T-helper 2 cell treated with Interferon-gamma antibody and Interleukin-4, amounts not matched to agents 5 μg/mL and 100 μg/mL, for 36 hours (primary cell): ENCODE measurements around the gene F5.

ENCODE experiments used
- DNase-seq: peaks from one replicate; pipeline ENCODE4 v3.0.0; 2021; ENCODE audit warnings: low spot score
- H3K27ac Mint-ChIP-seq: one replicate; pipeline ENCODE4 v1.8.0; 2021; ENCODE audit warnings: mild to moderate bottlenecking, mixed read lengths
- H3K27me3 Mint-ChIP-seq: one replicate; pipeline ENCODE4 v1.8.0; 2021; ENCODE audit warnings: low read depth, mixed read lengths
- H3K36me3 Mint-ChIP-seq: one replicate; pipeline ENCODE4 v1.8.0; 2021; ENCODE audit warnings: low read depth, mixed read lengths
- H3K4me1 Mint-ChIP-seq: one replicate; pipeline ENCODE4 v1.8.0; 2021; ENCODE audit warnings: low read depth, mixed read lengths
- H3K4me3 Mint-ChIP-seq: one replicate; pipeline ENCODE4 v1.8.0; 2022; ENCODE audit warnings: mild to moderate bottlenecking, moderate library complexity, mixed read lengths
- H3K9me3 Mint-ChIP-seq: one replicate; pipeline ENCODE4 v1.8.0; 2021; ENCODE audit warnings: mixed read lengths

Gene F5

DNA sequence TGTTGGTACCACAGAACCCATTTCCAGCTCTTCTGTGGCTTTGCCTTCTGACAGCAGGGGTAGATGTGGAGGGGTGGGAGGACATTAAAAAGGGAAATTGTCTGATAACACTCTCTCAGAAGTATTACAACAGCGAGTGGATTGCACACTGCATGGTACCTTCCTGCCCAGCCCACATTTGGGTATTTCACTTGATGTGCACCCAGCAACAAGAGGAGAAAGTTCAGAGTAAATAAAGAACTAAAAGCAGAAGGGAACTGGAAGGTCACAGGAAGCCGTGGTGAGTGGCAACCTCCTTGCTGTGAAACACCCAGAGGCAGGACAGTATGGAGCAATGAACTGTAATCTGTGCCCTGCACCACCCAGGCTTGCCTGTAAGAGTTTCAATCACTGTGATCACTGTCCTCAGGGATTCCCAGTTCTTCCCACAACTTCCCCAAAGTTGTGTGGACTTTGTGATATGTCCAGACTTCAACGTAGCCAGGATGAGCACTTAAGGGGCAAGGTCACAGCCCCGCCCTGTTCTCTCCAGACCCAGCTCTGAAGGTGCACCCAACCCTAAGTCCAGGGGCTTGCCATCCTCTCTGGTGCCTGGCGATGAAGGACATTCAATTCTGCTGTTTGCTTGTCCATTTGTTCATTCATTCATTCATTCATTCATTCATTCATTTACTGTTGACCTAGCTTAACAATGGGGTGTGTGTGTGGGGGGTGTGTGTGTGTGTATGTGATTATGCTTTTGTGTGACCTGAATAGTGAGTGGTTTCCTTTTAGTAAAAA lies 18.7 kb upstream of the F5 start:
- peaks cover 5% of the 10 kb centered on the region for H3K36me3 Mint-ChIP-seq
- peak overlapping the region; percentile 85 for H3K27ac Mint-ChIP-seq
- peak; percentile 46 for DNase-seq
- no peaks in the 10 kb centered on the region for H3K27me3 Mint-ChIP-seq
- H3K4me1 Mint-ChIP-seq: peaks cover 47% of the 10 kb centered on the region
- peaks cover 5% of the 10 kb centered on the region for H3K9me3 Mint-ChIP-seq
- peak overlapping the region; percentile 44 for H3K4me3 Mint-ChIP-seq

DNA sequence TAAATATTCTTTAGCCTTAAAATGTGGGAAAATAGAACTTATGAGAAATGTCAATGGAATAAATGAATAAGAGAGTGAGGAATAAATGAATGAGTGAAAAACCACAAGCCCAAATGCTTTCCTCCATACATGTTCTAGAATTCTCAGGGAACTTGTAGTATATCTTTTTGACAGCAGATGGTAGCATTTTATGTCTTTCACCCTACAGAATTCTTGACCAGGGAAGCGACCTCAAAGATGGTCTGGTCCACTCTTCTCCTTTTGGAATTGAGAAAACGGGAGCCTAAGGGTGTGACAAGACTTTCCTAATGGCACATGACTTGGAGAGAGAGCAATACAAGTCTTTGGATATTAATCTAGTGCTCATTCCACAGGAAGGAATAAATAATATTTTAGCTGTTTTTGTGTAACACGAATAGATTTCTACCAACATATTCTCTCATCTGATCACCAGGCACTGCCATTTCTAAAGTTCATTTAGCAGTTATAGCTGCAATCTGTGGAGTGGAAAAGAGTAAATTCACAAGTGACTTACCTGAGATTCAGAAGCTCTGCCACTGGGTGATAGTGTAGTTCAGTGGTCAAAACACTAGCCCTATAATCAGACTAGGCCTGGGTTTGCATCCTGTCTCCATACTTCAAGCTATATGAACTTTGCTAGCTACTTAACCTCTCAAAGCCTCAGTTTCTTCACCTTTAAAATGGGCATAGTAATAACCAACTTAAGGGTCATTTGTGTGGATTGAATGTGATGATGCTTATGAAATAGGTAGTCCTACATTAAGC lies 15.0 kb upstream of the F5 start:
- DNase-seq: no peak
- no peak overlapping the region for H3K27ac Mint-ChIP-seq
- H3K4me1 Mint-ChIP-seq: peaks cover 44% of the 10 kb centered on the region
- peaks cover 5% of the 10 kb centered on the region for H3K9me3 Mint-ChIP-seq
- H3K4me3 Mint-ChIP-seq: no peak overlapping the region
- peaks cover 5% of the 10 kb centered on the region for H3K36me3 Mint-ChIP-seq
- no peaks in the 10 kb centered on the region for H3K27me3 Mint-ChIP-seq

DNA sequence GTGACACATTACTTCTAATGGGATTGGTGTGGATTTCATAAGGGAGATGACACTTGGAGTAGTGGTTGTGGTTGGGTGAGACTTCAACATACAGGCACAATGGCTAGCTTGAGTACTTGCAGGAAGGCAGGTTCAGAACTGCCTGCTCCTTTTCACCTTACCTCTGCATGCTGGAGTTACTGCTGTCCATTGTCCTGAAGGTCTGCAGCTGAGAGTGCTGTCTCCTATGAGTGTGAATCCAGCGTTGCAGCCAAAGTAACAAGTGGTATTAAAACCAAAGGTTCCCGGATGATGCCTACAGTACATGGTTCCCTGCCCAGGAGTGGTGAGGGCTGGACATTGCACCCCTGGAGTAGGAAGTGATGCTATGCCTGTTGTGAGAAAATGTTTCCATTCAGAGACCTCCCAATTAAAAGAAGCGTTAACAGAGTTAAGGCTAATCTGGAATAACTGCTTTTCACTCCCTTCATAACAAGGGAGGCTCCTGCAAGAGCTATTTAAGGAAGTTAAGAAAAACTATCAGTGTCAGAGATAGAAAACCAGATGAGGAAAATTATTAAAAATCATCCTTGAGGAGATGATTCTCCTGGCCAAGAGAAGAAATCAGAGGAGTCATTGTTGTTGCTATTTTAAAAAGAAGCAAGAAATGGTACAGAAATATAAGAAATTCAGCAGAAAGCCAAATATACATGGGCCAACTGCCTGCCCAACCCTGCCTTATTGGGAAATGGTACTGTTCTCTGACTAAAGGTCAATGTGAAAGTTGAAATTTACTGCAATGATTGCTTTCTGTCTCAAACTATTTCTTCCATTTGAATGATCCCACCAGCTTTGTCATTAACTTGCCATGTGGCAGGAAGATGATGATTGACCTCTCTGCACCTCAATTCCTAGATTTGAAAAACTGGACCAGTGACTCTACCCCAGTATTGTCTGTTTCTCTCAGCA lies 9.8 kb upstream of the F5 start:
- Mint-ChIP-seq H3K27me3 (peaks cover 8% of the 10 kb centered on the region), H3K4me3 (no peak overlapping the region)

DNA sequence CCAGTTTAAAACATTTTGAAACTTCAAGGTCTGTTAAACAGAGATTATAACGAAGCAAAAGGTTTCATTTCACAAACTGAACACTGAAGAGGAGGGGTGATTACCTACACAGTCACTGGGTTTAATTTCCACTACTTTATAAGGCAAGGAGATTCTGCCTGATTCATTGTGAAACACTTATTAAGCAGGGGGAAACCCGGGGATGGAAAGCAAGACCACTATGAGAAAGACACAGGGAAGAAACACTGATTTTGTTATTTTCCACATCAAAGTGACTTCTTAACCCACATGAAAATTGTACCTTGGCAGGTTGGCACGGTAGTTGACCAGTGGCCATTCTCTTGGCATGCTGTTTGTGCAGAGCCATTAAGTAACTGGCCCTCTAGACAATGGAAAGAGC lies 8.1 kb upstream of the F5 start:
- peak overlapping the region; percentile 9 for H3K4me3 Mint-ChIP-seq
- peaks cover 8% of the 10 kb centered on the region for H3K27me3 Mint-ChIP-seq
- H3K4me1 Mint-ChIP-seq: peaks cover 17% of the 10 kb centered on the region
- H3K9me3 Mint-ChIP-seq: no peaks in the 10 kb centered on the region
- peak; percentile 53 for DNase-seq
- H3K27ac Mint-ChIP-seq: no peak overlapping the region
- H3K36me3 Mint-ChIP-seq: no peaks in the 10 kb centered on the region

More for the DNA sequence above, 9.8 kb upstream of the F5 start:
- H3K27ac Mint-ChIP-seq: no peak overlapping the region
- no peaks in the 10 kb centered on the region for H3K9me3 Mint-ChIP-seq
- peaks cover 19% of the 10 kb centered on the region for H3K4me1 Mint-ChIP-seq
- DNase-seq: no peak
- no peaks in the 10 kb centered on the region for H3K36me3 Mint-ChIP-seq

DNA sequence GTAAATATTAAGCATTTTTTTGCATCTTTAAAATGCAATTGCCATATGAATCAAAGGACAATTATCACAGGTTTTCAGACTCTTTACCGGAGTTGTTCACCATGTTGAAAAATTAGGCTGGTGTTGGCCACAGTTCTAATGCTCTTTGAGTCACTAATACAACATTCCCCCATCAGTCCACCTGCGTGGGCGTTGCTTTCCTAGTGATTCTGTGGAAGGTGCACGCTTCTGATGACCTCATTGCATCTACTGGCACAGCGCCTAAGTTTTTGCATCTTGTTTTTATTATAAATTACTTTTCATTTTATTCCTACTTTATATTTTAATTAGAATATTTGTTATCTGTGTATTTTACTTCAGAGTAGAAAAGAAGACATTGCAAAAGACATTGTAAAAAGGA lies 4.7 kb upstream of the F5 start:
- Mint-ChIP-seq H3K4me1 (peaks cover 43% of the 10 kb centered on the region), H3K9me3 (no peaks in the 10 kb centered on the region), H3K4me3 (no peak overlapping the region), H3K27me3 (peaks cover 6% of the 10 kb centered on the region), H3K27ac (no peak overlapping the region), H3K36me3 (no peaks in the 10 kb centered on the region)
- no peak for DNase-seq

DNA sequence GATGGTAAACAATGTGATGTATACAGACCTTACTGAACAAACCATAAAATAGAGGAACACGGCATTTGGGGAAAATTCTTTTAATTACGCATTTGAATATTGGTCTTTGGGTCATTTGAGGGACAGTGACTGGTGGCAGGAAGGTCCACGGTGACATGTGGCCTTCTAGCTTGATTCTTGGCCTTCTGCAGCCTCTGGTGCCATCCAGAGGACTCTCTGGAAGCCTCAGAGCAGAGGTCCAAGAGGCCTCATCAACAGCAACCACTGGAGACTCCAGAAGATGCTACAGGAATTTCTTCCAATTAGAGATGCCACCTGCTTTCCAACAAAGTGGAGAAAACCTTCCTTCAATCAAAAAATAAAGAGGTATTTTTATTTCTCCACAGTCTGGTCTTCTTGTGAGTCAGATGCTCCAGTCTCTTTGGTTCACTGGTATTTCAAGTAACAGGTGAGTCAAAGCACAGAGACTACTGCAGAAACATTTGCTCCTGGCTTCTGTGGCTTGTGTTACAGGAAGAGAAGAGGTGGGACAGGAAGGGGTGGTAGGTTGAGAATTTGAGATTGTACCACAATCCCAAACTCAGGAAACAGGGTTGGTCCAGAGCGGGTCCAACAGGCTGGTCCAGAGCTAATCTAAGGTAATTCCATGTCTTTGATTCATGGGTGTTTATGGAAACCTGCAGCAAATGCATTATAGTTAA lies 2.7 kb upstream of the F5 start:
- Mint-ChIP-seq H3K27ac (no peak overlapping the region), H3K4me1 (peaks cover 46% of the 10 kb centered on the region), H3K27me3 (no peaks in the 10 kb centered on the region), H3K4me3 (peak overlapping the region; percentile 2), H3K36me3 (no peaks in the 10 kb centered on the region), H3K9me3 (no peaks in the 10 kb centered on the region)
- peak; percentile 44 for DNase-seq

DNA sequence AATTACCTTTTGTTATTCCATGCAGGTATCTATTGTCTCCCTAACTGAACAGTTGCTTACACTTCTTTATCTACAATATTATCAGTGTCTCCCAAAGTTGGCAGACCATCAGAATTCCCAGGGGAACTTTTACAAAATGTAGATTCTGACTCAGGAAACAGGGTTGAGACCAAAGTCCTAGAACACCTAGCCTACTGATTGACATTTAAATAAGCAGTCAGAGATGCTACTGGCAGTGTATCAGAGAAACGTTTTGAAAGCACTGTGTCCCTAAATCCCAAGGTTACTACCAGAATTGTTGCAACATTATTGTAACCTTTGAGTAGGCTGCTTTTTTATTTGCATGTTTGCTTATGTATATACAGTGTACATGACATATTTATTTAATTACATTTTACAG lies 1.8 kb upstream of the F5 start:
- Mint-ChIP-seq H3K36me3 (no peaks in the 10 kb centered on the region), H3K9me3 (no peaks in the 10 kb centered on the region), H3K27ac (no peak overlapping the region), H3K4me3 (no peak overlapping the region), H3K4me1 (peaks cover 48% of the 10 kb centered on the region), H3K27me3 (no peaks in the 10 kb centered on the region)
- DNase-seq: no peak

DNA sequence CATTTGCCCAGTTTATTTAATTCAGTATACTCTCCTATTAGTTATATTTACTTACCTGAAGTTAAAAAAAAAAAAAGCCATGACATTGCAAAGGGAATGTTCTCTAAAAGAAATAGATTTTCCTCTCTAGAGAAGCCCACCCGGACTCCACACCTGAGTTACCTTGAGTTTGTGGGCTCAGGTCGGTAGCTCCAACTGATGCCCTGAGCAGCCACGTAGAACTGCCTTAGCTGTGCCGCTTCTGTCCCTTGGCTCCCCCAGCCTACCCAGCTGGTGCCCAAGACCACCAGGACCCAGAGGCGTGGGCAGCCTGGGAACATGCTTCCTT lies 250 bp downstream of the F5 start:
- no peak for DNase-seq
- H3K36me3 Mint-ChIP-seq: no peaks in the 10 kb centered on the region
- H3K4me1 Mint-ChIP-seq: peaks cover 45% of the 10 kb centered on the region
- peak overlapping the region; percentile 92 for H3K4me3 Mint-ChIP-seq
- peak overlapping the region; percentile 79 for H3K27ac Mint-ChIP-seq
- H3K27me3 Mint-ChIP-seq: no peaks in the 10 kb centered on the region
- no peaks in the 10 kb centered on the region for H3K9me3 Mint-ChIP-seq

DNA sequence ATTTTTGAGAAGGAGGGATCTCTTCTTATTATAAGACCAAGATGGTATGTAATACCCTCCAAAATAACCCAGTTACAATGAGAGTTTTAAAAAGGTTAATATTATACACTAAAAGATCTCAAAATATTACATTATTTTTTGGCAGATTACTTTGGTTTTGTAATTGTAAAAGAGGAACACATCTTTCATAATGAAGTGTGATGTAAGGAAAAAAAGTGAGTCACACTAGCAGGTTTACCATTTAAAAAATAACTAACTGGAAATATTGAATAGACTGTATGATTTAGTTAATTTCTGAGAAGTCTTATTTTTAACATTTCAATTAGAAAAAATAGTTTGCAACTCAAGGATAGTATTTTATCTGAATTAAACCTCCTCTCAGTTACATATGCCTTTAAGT lies 1.1 kb downstream of the F5 start:
- Mint-ChIP-seq H3K36me3 (no peaks in the 10 kb centered on the region), H3K27ac (peak overlapping the region; percentile 56), H3K27me3 (no peaks in the 10 kb centered on the region), H3K4me3 (peak overlapping the region; percentile 92), H3K4me1 (peaks cover 45% of the 10 kb centered on the region), H3K9me3 (no peaks in the 10 kb centered on the region)
- DNase-seq: no peak

DNA sequence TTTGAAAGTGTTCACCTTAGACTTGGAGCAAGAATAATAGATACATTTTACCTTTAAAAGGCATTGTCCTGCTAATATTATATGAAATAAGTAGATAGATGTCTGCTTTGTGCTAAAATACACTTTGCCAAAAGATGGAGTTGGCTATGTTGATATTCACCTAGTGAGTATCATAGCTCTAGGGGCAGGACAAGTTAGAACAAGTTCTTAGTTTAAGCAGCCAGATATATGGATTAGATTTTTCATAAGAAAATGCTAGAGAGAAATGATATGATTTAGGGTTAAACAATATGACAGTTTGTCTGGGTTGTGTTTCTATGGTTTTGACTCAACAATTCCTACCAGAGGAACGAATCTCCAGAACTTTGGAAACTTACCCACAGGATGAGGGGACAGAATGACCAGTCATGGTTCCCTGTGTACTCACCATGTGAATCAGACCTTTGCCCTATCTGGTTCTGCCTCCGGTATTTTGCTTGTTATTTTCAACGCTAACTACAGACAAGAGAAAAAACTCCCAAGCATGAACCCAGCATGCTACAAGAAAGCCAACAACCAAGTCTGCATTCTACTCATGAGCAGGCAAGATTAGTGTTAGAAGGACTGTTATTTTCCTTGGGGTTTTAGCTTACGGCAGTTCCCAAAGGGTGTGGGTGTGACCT lies 1.7 kb downstream of the F5 start:
- peak; percentile 44 for DNase-seq
- peaks cover 44% of the 10 kb centered on the region for H3K4me1 Mint-ChIP-seq
- H3K27me3 Mint-ChIP-seq: no peaks in the 10 kb centered on the region
- no peaks in the 10 kb centered on the region for H3K36me3 Mint-ChIP-seq
- H3K9me3 Mint-ChIP-seq: no peaks in the 10 kb centered on the region
- H3K4me3 Mint-ChIP-seq: peak overlapping the region; percentile 92
- peak overlapping the region; percentile 49 for H3K27ac Mint-ChIP-seq

DNA sequence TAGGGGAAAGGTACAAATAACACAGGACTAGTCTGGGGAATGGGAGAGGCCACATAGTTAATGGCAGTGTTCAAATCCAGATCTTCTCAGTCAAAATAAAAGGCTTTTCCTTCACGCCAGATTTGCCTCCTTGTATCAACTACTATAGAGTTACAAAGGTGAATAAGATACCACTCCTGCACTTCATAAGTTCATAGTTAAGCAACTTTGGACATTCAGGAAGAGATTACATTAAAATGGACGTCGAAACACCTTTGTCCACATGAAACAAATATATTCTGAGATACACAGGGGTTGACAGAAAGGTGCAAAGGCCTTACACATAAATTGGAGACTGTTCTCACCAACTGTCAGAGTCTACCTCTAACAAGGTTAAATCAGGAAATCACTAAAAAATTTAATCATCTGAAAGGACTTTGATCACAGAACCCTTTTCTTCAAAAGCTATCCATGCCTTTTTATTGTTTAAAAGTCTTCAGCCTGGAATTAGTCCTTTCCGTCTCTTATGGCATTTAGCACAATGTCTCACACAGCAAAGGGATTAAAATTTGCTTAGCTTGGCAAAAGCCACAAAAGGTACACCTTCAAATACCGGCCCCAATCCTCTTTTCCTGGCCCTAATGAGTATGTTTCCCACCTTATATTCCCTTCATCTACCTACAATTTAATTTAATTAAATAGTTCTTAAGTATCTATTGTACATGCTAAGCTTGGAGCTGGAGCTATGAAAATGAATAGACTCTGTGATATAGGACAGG lies 8.1 kb downstream of the F5 start:
- H3K27me3 Mint-ChIP-seq: no peaks in the 10 kb centered on the region
- H3K9me3 Mint-ChIP-seq: no peaks in the 10 kb centered on the region
- H3K4me1 Mint-ChIP-seq: no peaks in the 10 kb centered on the region
- H3K4me3 Mint-ChIP-seq: no peak overlapping the region
- H3K27ac Mint-ChIP-seq: no peak overlapping the region
- no peaks in the 10 kb centered on the region for H3K36me3 Mint-ChIP-seq
- no peak for DNase-seq

DNA sequence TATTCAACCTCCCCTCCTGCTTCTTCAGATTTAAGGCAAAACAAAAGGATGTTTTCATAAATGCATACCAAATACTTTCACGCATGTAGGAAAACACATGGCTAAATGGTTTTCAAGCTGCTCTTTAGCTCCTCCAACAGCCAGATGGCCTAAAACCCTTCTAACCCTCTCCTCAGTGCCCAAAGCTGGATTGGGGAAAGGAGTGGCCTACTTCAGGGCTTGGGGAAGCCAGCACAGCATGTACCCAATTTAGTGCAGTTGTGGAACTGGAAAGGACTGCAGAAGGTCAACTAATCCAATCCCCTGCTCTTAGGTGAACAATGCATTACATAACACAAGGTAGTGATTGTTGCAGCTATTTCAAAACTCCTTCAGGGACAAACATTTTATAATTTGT lies 9.3 kb downstream of the F5 start:
- Mint-ChIP-seq H3K36me3 (no peaks in the 10 kb centered on the region), H3K9me3 (no peaks in the 10 kb centered on the region), H3K4me3 (no peak overlapping the region), H3K27ac (no peak overlapping the region), H3K4me1 (no peaks in the 10 kb centered on the region), H3K27me3 (no peaks in the 10 kb centered on the region)
- DNase-seq: no peak
